Activated CD8-positive, alpha-beta memory T cell treated with anti-CD3 and anti-CD28 coated beads for 36 hours (primary cell): Measurements from ENCODE around the gene ZNF521. TPM values are rescaled to one million over a fixed set of nuclear protein-coding genes. Genes with fewer than 3 reads are reported as not detected.
"Not testable (repeated sequence)": the region's sequence is repeated elsewhere in the genome, so short reads cannot be mapped to it uniquely, and the experiment has no call there.

Experiments
- CTCF ChIA-PET: fragments of 350-600 bp; sonication (Branson Sonifier 250); formaldehyde crosslinking; loops from one replicate; lab custom pipeline; 2021; ENCODE audit warnings: antibody characterized with exemption; lab: Charles Lee
- POLR2A ChIA-PET: fragments of 350-600 bp; sonication (Branson Sonifier 250); formaldehyde crosslinking; loops from one replicate; lab custom pipeline; 2021; ENCODE audit warnings: antibody characterized with exemption; lab: Charles Lee
- total RNA-seq, 2 experiments: library from RNA; stranded (reverse); gene quantifications; one replicate each; pipeline ENCODE4 v1.2.3, GENCODE V29; 2021

Gene ZNF521
- total RNA-seq, 2 experiments from 2014 or later: not detected

GRCh38 chr18:25266931-25267527, 84.9 kb downstream of the ZNF521 start:
- CTCF ChIA-PET, POLR2A ChIA-PET: not testable (repeated sequence)

GRCh38 chr18:25262920-25263319, 89.0 kb downstream of the ZNF521 start:
- CTCF ChIA-PET: no interaction called here
- POLR2A ChIA-PET: no interaction called here

GRCh38 chr18:25261768-25262167, 90.2 kb downstream of the ZNF521 start:
- CTCF ChIA-PET: no interaction called here
- POLR2A ChIA-PET: no interaction called here

GRCh38 chr18:25256439-25256838, 95.5 kb downstream of the ZNF521 start:
- ChIA-PET CTCF (no interaction called here), POLR2A (no interaction called here)

- POLR2A ChIA-PET: no interaction called here
- CTCF ChIA-PET: no interaction called here
Observed at GRCh38 chr18:25253779-25254178, 98.2 kb downstream of the ZNF521 start.

GRCh38 chr18:25253136-25253535, 98.8 kb downstream of the ZNF521 start:
- POLR2A ChIA-PET: no interaction called here
- CTCF ChIA-PET: no interaction called here

GRCh38 chr18:25251068-25251467, 100.9 kb downstream of the ZNF521 start:
- ChIA-PET CTCF (no interaction called here), POLR2A (no interaction called here)

- POLR2A ChIA-PET: no interaction called here
- CTCF ChIA-PET: no interaction called here
Observed at GRCh38 chr18:25250474-25250851, 101.5 kb downstream of the ZNF521 start.

GRCh38 chr18:25248755-25249154, 103.2 kb downstream of the ZNF521 start:
- POLR2A ChIA-PET: no interaction called here
- CTCF ChIA-PET: no interaction called here

GRCh38 chr18:25247725-25248124, 104.2 kb downstream of the ZNF521 start:
- POLR2A ChIA-PET: no interaction called here
- CTCF ChIA-PET: no interaction called here

- ChIA-PET CTCF (no interaction called here), POLR2A (no interaction called here)
Observed at GRCh38 chr18:25244924-25245698, 106.9 kb downstream of the ZNF521 start.

GRCh38 chr18:25244170-25244569, 107.8 kb downstream of the ZNF521 start:
- CTCF ChIA-PET: no interaction called here

GRCh38 chr18:25243754-25244153, 108.2 kb downstream of the ZNF521 start:
- ChIA-PET CTCF (no interaction called here), POLR2A (no interaction called here)

More at GRCh38 chr18:25244170-25244569, 107.8 kb downstream of the ZNF521 start:
- POLR2A ChIA-PET: no interaction called here

GRCh38 chr18:25243257-25243656, 108.7 kb downstream of the ZNF521 start:
- ChIA-PET CTCF (no interaction called here), POLR2A (no interaction called here)

GRCh38 chr18:25240420-25240770, 111.6 kb downstream of the ZNF521 start:
- CTCF ChIA-PET: no interaction called here
- POLR2A ChIA-PET: no interaction called here

- ChIA-PET CTCF (no interaction called here), POLR2A (no interaction called here)
Observed at GRCh38 chr18:25239581-25240419, 112.2 kb downstream of the ZNF521 start.

GRCh38 chr18:25239151-25239550, 112.8 kb downstream of the ZNF521 start:
- ChIA-PET CTCF (no interaction called here), POLR2A (no interaction called here)

GRCh38 chr18:25237571-25238267, 114.2 kb downstream of the ZNF521 start:
- POLR2A ChIA-PET: no interaction called here
- CTCF ChIA-PET: no interaction called here

GRCh38 chr18:25236736-25237135, 115.2 kb downstream of the ZNF521 start:
- POLR2A ChIA-PET: no interaction called here
- CTCF ChIA-PET: no interaction called here
